GM19239 (cell line): ENCODE results near the gene UBAP2.

Experiments
- DNase-seq: peaks from one replicate; pipeline ENCODE4 v3.0.0; 2011; ENCODE audit warnings: low spot score; ENCODE audit not compliant: insufficient read length
- FAIRE-seq: peaks from 2 replicates; lab custom pipeline; 2011; peaks lifted over from hg19 to GRCh38; lab: Jason Lieb, UNC

Gene UBAP2

DNA sequence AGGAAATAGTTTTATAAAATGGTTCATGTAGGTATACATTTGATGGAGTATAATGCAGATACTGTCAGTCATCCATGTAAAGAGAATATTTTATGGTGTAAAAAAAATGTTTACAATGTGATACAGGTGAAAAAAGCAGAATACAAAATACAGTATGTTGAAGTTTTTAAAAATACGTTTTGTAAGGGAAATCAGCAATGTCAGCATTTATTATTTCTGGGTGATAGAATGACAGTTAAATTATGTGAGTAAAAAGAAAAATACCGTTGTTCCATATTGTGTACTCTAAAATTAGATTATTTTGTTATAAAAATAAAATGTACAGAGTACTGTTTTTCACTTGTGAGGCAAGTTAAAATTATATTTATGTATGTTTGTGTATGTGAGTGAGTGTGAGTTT, 162.7 kb downstream of the UBAP2 start:
- DNase-seq (no peak), FAIRE-seq (no peak)

DNA sequence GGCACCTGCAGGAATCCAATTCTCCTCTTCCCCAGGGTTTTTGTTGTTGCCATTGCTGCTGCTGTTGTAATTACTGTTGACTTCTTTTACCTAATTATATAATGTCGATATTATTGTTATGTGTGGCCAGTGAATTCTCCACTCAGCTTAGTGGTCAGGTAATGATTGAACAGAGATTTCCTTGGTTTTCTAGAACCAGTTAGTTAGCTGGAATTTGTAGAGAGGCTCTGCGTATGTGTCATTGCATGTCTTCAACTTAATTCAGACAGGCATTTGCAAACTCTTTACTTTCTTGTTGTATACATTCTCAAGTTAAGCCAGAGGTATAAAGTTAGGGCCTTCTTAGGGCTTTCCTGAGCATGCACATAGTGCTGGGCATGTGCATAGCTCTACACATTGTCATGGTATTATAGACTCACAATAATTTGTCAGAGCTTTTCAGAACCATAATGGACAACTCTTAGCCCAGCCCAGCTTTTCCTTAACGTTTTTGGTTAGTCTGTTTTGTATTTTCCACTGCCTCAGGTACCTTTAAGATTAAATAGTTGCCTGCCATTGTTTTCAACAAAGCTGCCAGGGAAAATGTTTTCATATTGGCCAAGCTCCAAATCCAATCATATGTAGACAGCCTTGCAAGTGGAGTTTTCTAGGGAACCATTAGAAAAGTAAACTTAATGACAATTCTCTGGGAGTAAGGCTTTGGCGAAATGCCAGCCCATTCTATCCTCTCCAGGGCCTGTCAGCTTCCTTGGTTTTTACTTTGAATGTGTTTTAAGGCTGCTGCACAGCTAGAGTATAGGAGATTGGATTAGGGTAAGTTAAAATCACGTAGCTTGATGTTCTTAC, 163.6 kb downstream of the UBAP2 start:
- DNase-seq (no peak), FAIRE-seq (no peak)

DNA sequence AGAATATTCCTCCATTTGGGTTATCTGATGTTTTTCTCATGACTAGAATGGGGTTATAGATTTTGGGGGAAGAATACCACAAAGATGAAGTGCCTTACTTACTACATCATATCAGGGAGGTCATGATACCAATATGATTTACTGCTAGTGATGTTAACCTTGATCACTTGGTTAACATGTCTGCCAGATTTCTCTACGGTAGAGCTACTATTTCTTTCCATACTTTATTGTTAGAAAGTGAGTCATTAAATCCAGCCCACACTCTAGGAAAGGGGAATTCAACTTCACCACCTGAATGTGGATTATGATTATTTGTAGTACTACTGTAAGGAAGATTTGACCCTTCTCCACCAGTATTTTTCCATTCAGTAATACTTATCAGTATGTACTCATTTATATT, 167.1 kb downstream of the UBAP2 start:
- DNase-seq = no peak
- FAIRE-seq = no peak

DNA sequence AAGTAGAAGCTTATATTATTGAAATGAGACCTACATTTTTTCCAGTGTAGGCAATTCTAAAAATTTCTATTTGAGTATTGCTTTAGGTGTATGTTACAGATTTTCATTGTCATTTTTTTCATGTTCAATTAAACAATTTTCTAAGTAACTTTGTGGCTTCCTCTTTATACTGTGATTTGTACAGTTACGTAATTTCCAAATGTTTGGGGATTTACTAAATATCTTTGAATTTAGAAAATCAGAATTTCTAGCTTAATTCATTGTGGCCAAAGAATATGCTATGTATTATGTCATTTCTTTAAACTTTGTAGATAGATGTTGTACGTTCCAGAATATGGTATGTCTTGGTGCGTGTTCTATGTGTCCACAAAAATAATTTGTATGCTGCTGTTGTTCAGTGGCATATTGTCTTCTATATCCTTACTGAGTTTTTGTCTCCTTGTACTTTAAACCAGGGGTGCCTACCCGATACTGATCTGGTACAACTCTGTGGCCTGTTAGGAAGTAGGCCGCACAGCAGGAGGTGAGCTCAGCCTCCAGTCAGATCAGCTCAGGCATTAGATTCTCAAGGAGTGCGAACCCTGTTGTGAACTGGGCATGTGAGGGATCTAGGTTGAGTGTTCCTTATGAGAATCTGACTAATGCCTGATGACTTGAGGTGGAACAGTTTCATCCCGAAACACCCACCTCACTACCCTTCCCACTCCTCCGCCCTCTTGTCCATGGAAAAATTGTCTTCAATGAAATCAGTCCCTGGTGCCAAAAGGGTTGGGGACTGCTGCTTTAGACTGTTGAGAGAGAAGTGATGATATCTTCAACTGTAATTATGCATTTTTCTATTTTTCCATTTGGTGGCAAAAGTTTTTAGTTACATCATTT, 168.2 kb downstream of the UBAP2 start:
- DNase-seq (no peak), FAIRE-seq (no peak)

DNA sequence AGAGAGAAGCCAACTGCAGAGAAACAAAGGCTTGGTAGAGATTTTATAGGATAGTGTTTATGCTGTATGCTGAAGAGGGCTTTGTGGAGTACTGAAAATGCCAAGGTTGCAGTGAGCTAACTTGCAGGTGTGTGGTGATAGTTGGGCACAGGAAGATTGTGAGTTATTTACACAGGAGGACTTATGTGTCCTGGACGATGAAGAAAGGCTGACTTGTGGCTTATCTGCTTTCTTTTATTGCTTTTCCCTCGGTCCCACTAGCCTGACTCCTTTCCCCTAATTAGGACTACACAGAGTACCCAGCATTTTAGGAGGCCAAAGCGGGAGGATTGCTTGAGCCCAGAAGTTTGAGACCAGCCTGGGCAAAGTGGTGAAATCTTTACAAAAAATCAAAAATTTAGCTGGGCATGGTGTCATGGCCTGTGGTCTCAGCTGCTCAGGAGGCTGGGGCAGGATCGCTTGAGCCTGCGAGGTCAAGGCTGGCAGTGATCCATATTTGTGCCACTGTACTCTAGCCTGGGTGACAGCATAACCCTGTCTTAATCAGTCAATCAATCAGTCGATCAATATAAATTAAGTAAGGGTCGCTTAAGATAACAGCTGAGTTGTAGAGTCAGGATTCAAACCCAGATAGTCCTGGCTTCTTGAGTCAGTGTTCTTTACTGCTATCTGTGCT, 169.9 kb downstream of the UBAP2 start:
- no peak for FAIRE-seq
- DNase-seq = no peak

DNA sequence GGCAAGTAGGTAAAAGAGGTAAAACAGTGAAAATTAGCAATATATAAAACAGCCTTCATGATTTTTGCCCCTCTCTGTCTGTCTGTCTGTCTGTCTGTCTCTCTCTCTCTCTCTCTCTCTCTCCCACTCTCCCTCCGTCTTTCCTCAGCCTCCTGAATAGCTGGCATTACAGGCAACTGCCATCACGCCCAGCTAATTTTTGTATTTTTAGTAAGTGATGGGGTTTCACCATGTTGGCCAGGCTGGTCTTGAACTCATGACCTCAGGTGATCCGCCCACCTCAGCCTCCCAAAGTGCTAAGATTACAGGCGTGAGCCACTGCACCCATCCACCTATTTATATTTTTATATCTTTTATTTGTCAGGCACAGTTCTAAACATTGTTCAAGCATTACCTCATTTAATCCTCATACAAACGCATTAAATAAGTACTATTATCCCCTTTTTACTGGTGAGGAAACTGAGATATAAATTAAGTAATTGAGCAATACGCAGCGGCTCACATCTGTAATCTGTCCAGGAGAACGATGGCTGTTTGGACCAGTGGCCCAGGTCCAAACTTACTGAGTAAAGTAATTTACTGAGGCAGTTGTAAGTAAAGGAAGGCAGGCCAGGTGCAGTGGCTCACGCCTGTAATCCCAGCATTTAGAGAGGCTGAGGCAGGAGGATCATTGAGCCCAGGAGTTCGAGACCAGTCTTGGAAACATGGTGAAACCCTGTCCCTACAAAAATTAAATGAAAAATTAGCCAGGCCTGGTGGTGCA, 170.8 kb downstream of the UBAP2 start:
- FAIRE-seq (no peak), DNase-seq (no peak)
